HCT116 (cell line): ENCODE results near the gene SLC66A1. TPM values are rescaled to one million over a fixed set of nuclear protein-coding genes. Genes with fewer than 3 reads are reported as not detected.

Experiments used
- ATAC-seq: fragments of 200-7000 bp; cut with Tn5 transposase; 2 replicates; pipeline ENCODE4 v1.9.1; 2020; ENCODE audit warnings: mild to moderate bottlenecking, moderate library complexity
- BruUV-seq: library from RNA; stranded (reverse); fragments of 400-500 nt; replicated peaks from 2 replicates; lab custom pipeline; 2021; lab: Mats Ljungman, UMichigan
- CTCF ChIA-PET: fragments of 300-600 bp; sonication (Branson Sonifier 250); formaldehyde crosslinking; loops from one replicate; lab custom pipeline; 2021; ENCODE audit warnings: antibody characterized with exemption; lab: Charles Lee
- POLR2A ChIA-PET: fragments of 300-600, 350-600 bp; sonication (Branson Sonifier 250); formaldehyde crosslinking; loops from one replicate; lab custom pipeline; 2021; ENCODE audit warnings: antibody characterized with exemption; lab: Charles Lee
- RAD21 ChIA-PET, 2 experiments: fragments of 300-600 bp; sonication (Branson Sonifier 250); formaldehyde crosslinking; loops; one replicate each; lab custom pipeline; 2023; ENCODE audit warnings: low total read pairs in 2 of 2; ENCODE audit not compliant: uncharacterized antibody in 2 of 2, unreplicated experiment in 2 of 2, low non-redundant PET in 1 of 2; lab: Charles Lee
- DNase-seq: peaks from one replicate; pipeline ENCODE4 v3.0.0-alpha.2; 2010; ENCODE audit warnings: low read depth, low spot score
- H2AFZ ChIP-seq: fragments of 200-600 bp; shearing (Covaris generic), sonication (generic); 2 replicates; pipeline ENCODE4 v1.6.1; 2017; ENCODE audit warnings: low read depth, mixed run types, mixed read lengths, antibody characterized with exemption, low read length; ENCODE audit not compliant: poor library complexity, severe bottlenecking
- H3K27ac ChIP-seq: 2 replicates; pipeline ENCODE4 v1.5.1; 2012; ENCODE audit warnings: low read depth, low read length
- H3K27me3 ChIP-seq: fragments of 200-600 bp; sonication (generic); 2 replicates; pipeline ENCODE4 v1.6.1; 2016; ENCODE audit warnings: mixed run types, low read length, mixed read lengths; ENCODE audit not compliant: insufficient read depth
- H3K36me3 ChIP-seq, 2 experiments: fragments of 200-500 bp in 1 of 2; fragments of 200-600 bp in 1 of 2; sonication (Bioruptor generic) in 1 of 2; sonication (generic) in 1 of 2; 2 replicates each; pipeline versions ENCODE4 v1.5.1 to v1.6.1; 2014 to 2016; ENCODE audit warnings: low read length in 2 of 2, inconsistent platforms in 1 of 2, mixed read lengths in 1 of 2, mixed run types in 1 of 2; ENCODE audit not compliant: insufficient read depth in 2 of 2, control insufficient read depth in 1 of 2
- H3K4me1 ChIP-seq, 2 experiments: fragments of 200-600 bp in 1 of 2; sonication (generic) in 1 of 2; 2 replicates each; pipeline versions ENCODE4 v1.5.1 to v1.6.1; 2012 to 2017; ENCODE audit warnings: low read length in 2 of 2, inconsistent platforms in 1 of 2, mild to moderate bottlenecking in 1 of 2, mixed read lengths in 1 of 2, mixed run types in 1 of 2, moderate library complexity in 1 of 2; ENCODE audit not compliant: insufficient read depth in 2 of 2, control insufficient read depth in 1 of 2
- H3K4me2 ChIP-seq: fragments of 200-600 bp; sonication (generic); 2 replicates; pipeline ENCODE4 v1.6.1; 2017; ENCODE audit warnings: mixed run types, low read length, mixed read lengths
- H3K4me3 ChIP-seq, 2 experiments: fragments of 200-600 bp in 1 of 2; sonication (generic) in 1 of 2; replicated peaks in 1 of 2; 2 replicates each; pipeline ENCODE4 v1.5.1; 2011 to 2016; ENCODE audit warnings: low read length in 2 of 2, control low read depth in 1 of 2, low read depth in 1 of 2, mild to moderate bottlenecking in 1 of 2, mixed read lengths in 1 of 2, mixed run types in 1 of 2
- H3K79me2 ChIP-seq: fragments of 200-600 bp; sonication (generic); 2 replicates; pipeline ENCODE4 v1.6.1; 2017; ENCODE audit warnings: mild to moderate bottlenecking, mixed run types, low read length, moderate library complexity, mixed read lengths; ENCODE audit not compliant: insufficient read depth
- H3K9ac ChIP-seq: fragments of 200-600 bp; sonication (generic); 2 replicates; pipeline ENCODE4 v1.6.1; 2016; ENCODE audit warnings: low read length, mixed read lengths
- H3K9me2 ChIP-seq: fragments of 200-600 bp; sonication (generic), shearing (Covaris generic); 2 replicates; pipeline ENCODE4 v1.6.1; 2017; ENCODE audit warnings: mixed run types, mild to moderate bottlenecking, moderate library complexity; ENCODE audit not compliant: insufficient read depth
- H3K9me3 ChIP-seq, 2 experiments: fragments of 200-500 bp in 1 of 2; fragments of 200-600 bp in 1 of 2; sonication (Bioruptor generic) in 1 of 2; sonication (generic) in 1 of 2; 2 replicates each; pipeline ENCODE4 v1.6.1; 2014 to 2017; ENCODE audit warnings: low read length in 2 of 2, mixed read lengths in 2 of 2, inconsistent platforms in 1 of 2, low read depth in 1 of 2, mild to moderate bottlenecking in 1 of 2, mixed run types in 1 of 2, moderate library complexity in 1 of 2; ENCODE audit not compliant: control insufficient read depth in 1 of 2, insufficient read depth in 1 of 2
- H4K20me1 ChIP-seq: fragments of 200-600 bp; sonication (generic), shearing (Covaris generic); 2 replicates; pipeline ENCODE4 v1.6.1; 2017; ENCODE audit warnings: mixed run types, mild to moderate bottlenecking, moderate library complexity; ENCODE audit not compliant: insufficient read depth
- ATF3 ChIP-seq: IDR thresholded peaks from 2 replicates; pipeline ENCODE4 v1.6.1; 2012
- CBX3 ChIP-seq: IDR thresholded peaks from 2 replicates; pipeline ENCODE4 v1.6.1; 2012; ENCODE audit warnings: low read depth
- CEBPB ChIP-seq: IDR thresholded peaks from 2 replicates; pipeline ENCODE4 v1.6.1; 2012; ENCODE audit warnings: low read depth
- CTCF ChIP-seq, 3 experiments: fragments of 200-600 bp in 1 of 3; sonication (generic) in 1 of 3; IDR thresholded peaks in 2 of 3; conservative IDR thresholded peaks in 1 of 3; 2 replicates each; pipeline ENCODE4 v1.5.1; 2012 to 2017; ENCODE audit warnings: low read depth in 2 of 3, low read length in 2 of 3, antibody characterized with exemption in 1 of 3, borderline replicate concordance in 1 of 3, control low read depth in 1 of 3, mild to moderate bottlenecking in 1 of 3, mixed read lengths in 1 of 3, mixed run types in 1 of 3, moderate library complexity in 1 of 3; ENCODE audit not compliant: insufficient read depth in 1 of 3
- EGR1 ChIP-seq: IDR thresholded peaks from 2 replicates; pipeline ENCODE4 v1.6.1; 2012; ENCODE audit warnings: low read depth
- EZH2 ChIP-seq: fragments of 200-600 bp; sonication (generic); IDR thresholded peaks from 2 replicates; pipeline ENCODE4 v1.6.1; 2017; ENCODE audit warnings: antibody characterized with exemption, mixed run types
- EZH2phosphoT487 ChIP-seq: fragments of 200-600 bp; IDR thresholded peaks from 2 replicates; pipeline ENCODE4 v1.6.1; 2018; ENCODE audit warnings: antibody characterized with exemption, borderline replicate concordance
- FOSL1 ChIP-seq: IDR thresholded peaks from 2 replicates; pipeline ENCODE4 v1.6.1; 2012; ENCODE audit warnings: low read depth
- JUND ChIP-seq: IDR thresholded peaks from 2 replicates; pipeline ENCODE4 v1.6.1; 2012
- POLR2A ChIP-seq: IDR thresholded peaks from 2 replicates; pipeline ENCODE4 v1.7.0; 2011; ENCODE audit warnings: borderline replicate concordance; ENCODE audit not compliant: insufficient read depth, insufficient read length; ENCODE audit errors: extremely low read depth
- RAD21 ChIP-seq: IDR thresholded peaks from 2 replicates; pipeline ENCODE4 v1.6.1; 2012; ENCODE audit warnings: low read depth, mild to moderate bottlenecking
- REST ChIP-seq: IDR thresholded peaks from 2 replicates; pipeline ENCODE4 v1.6.1; 2012; ENCODE audit warnings: low read depth
- SIN3A ChIP-seq: IDR thresholded peaks from 2 replicates; pipeline ENCODE4 v1.6.1; 2012; ENCODE audit warnings: low read depth
- SP1 ChIP-seq: IDR thresholded peaks from 2 replicates; pipeline ENCODE4 v1.6.1; 2012; ENCODE audit warnings: low read depth
- SRF ChIP-seq: IDR thresholded peaks from 2 replicates; pipeline ENCODE4 v1.6.1; 2012; ENCODE audit warnings: low read depth
- TCF7L2 ChIP-seq: IDR thresholded peaks from 2 replicates; pipeline ENCODE4 v1.7.0; 2011; ENCODE audit warnings: borderline replicate concordance, inconsistent platforms; ENCODE audit not compliant: insufficient read depth, insufficient read length; ENCODE audit errors: extremely low read depth
- ZNF274 ChIP-seq: fragments of 200-500 bp; sonication (Bioruptor generic); IDR thresholded peaks from 2 replicates; pipeline ENCODE4 v1.6.1; 2014; ENCODE audit warnings: mild to moderate bottlenecking, low read depth, low read length, inconsistent platforms
- intact Hi-C: fragments of 100-400 bp; cut with micrococcal nuclease; formaldehyde crosslinking; loops from 2 replicates; pipeline ENCODE4 v1.10.0; 2022
- total RNA-seq: library from RNA; stranded (reverse); gene quantifications from one replicate; pipeline ENCODE4 v1.2.1, GENCODE V29; 2021; ENCODE audit not compliant: unreplicated experiment

The SLC66A1 gene
- total RNA-seq, 1 experiment from 2014 or later = 11.1 TPM

- TF ChIP-seq CTCF (IDR thresholded peaks at IDR 0.05 in 2 of 3, conservative IDR thresholded peaks at IDR 0.05 in 1 of 3; ENCODE audit: borderline replicate concordance in 1 of 3, insufficient read depth in 1 of 3, low read depth in 2 of 3, low read length in 2 of 3) (no peak), FOSL1 (no peak), ZNF274 (no peak), POLR2A (no peak), CBX3 (no peak), EZH2 (no peak), SP1 (no peak), EGR1 (no peak), TCF7L2 (no peak), CEBPB (no peak), SIN3A (no peak)
Observed at GRCh38 chr1:19310061-19310460, 2.1 kb upstream of the SLC66A1 start (continued).

GRCh38 chr1:19310720-19311502 is 1.2 kb upstream of the SLC66A1 start:
- no peaks in the 10 kb centered on the region for H3K9me3 ChIP-seq
- CTCF ChIA-PET = no interaction called here
- H3K4me1 ChIP-seq = peaks cover 18 to 45% of the 10 kb centered on the region in 2 experiments; a peak in 3 of 4 replicates

More at GRCh38 chr1:19310720-19311502, 1.2 kb upstream of the SLC66A1 start:
- RAD21 ChIA-PET = no interaction called here
- Histone ChIP-seq H3K9me2 (no peaks in the 10 kb centered on the region), H2AFZ (no peak overlapping the region), H3K4me3 (peak overlapping the region; percentile 87 to 88), H3K9ac (peak overlapping the region; percentile 97), H3K27ac (peak overlapping the region; percentile 82; the same call in 1 of the 2 replicates)
- ATAC-seq = peak; percentile 3
- TSS peak; percentile 59 for BruUV-seq
- TF ChIP-seq ATF3 (no peak), EZH2phosphoT487 (no peak), REST (no peak), EGR1 (no peak), RAD21 (no peak), CBX3 (no peak), EZH2 (no peak), POLR2A (no peak), JUND (no peak), SIN3A (no peak), SP1 (no peak), SRF (no peak)
- TF ChIP-seq, all 23 proteins: peak for 0
- H3K27me3 ChIP-seq = no peaks in the 10 kb centered on the region
- POLR2A ChIA-PET = no interaction called here
- H3K4me2 ChIP-seq = peak overlapping the region; percentile 100
- intact Hi-C loops = no loop called here
- DNase-seq = no peak
- H3K36me3 ChIP-seq = peaks cover 7 to 15% of the 10 kb centered on the region in 2 experiments; a peak in 3 of 4 replicates
- no peaks in the 10 kb centered on the region for H4K20me1 ChIP-seq
- H3K79me2 ChIP-seq = peaks cover 33% of the 10 kb centered on the region
